Stimulated activated CD8-positive, alpha-beta memory T cell treated with anti-CD3 and anti-CD28 coated beads, Interleukin-4, amount 100 ng/mL, for 48 hours (primary cell): Measurements from ENCODE around the gene ATP6AP1.

Experiments
- DNase-seq: peaks from one replicate; pipeline ENCODE4 v3.0.0-alpha.2; 2020

Gene ATP6AP1

GRCh38 chrX:154473683-154474082 lies 45.2 kb downstream of the ATP6AP1 start:
- no peak for DNase-seq

GRCh38 chrX:154476821-154477220 lies 48.3 kb downstream of the ATP6AP1 start:
- DNase-seq: no peak

DNA sequence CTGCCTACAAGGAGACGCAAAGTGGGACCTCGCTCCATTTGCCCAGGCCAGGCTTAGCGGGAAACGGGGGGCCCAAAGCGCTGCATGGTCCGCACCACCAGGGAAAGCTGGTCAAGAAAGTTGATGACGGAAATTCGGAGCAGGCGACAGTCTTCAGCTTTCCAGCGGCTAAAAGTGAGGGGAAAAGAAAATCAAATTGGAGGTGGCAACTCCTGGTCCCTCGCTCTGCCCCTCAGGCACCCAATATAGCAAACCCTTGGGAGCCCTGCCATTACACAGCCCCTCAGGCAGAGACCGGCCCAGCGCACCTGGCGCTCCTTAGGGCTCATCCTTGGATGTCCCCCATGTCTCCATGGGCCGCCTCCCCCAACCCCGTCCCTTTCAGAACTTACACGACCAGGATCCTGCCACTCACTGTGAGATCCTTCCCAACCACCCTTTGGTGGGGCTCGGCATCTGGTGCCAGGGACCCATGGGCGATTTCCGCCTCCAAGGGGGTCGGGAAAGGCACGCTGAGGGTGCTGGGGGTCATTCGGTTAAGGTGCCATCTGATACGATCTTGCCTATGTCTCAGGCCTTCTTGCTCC lies 49.5 kb downstream of the ATP6AP1 start:
- DNase-seq: no peak

DNA sequence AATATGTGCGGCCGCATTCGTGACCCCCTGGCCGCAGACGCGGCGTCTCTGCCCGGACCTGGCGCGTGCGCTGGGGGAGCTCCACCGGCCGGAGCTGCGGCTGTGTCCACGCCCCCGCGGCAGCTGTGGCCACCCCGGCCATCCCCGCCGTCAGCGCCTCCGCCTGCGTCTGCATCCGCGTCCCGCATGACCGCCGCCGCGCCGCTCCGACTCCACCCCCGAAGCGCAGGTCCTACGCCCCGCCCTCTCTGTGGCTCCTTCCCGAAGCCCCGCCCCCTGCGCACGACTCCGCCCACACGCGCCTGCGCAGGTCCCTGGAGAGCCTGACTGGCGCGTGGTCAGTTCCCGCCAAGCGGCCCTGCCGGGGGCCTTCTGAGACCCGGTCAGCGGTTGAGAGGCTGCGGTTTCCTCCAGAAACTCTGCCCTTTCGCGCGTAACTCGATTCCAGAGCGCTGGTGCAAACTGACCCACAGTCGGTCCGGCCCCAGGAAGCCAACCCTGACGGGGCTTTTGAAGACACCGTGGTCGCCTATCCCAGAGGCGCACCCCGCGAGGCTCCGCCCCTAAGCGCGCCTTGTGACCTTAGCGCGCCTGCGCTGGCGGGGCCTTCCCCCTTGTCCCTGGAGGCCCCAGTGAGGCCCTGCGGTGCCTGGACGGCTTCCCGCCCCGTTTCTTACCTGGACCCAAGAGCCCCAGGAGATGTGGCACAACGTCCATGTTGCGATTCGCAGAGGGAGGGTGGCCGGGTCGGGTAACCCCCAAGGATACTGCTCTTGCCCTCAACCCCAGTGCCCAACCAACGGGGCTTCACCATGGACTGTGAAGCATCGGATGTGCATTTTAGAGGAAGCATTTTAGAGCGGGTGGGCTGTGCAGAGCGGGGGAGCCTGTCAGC lies 50.5 kb downstream of the ATP6AP1 start, which contains the start of gene LAGE3:
Gene LAGE3, minus strand, starts transcription at position 554 of the 895 bp plus-strand sequence. Its CDS starts 366 bp downstream, at position 188.
- DNase-seq: peak; percentile 96

GRCh38 chrX:154481195-154481594 lies 52.7 kb downstream of the ATP6AP1 start:
- DNase-seq: no peak

- no peak for DNase-seq
Measured at GRCh38 chrX:154481911-154482601, 53.6 kb downstream of the ATP6AP1 start.

DNA sequence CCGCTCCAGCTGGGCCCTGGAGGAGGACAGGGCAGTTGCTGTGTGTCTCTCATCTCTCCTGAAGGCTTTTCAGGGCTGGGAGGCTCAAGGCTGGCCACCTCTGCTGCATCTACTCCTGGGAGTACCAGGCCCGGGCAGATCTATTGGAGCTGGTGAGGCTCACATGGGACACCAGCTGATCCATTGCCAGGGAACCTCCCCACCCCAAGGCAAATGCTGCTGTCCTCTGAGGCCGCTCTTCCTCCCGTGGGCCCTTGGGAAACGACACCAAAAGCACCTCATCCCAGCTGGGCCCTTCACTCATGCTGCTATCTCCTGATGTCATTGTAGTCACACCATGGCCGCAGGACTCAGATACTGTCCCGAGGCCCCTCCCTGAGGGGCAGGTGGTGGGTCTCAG lies 54.3 kb downstream of the ATP6AP1 start:
- DNase-seq: no peak

GRCh38 chrX:154483325-154483724 lies 54.8 kb downstream of the ATP6AP1 start:
- DNase-seq: no peak

GRCh38 chrX:154484255-154485149 lies 56.0 kb downstream of the ATP6AP1 start:
- DNase-seq: no peak

- DNase-seq: no peak
Measured at GRCh38 chrX:154485150-154486051, 56.9 kb downstream of the ATP6AP1 start.

DNA sequence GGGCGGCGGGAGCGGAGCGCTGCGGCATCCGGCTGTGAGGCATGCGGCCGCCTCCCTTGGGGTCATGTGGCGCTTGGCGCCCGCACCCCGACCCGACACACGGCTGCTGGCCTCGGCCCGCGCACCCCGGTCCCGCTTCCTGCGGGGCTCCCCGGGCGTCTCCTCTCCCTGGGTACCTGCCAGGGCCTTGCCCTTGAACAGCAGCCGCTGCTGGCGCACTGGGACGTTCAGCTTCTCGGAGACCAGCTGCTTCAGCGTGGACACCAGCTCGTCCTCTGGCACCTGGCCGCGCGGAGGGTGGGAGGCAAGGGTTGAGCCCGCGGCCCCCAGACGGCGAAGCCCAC lies 57.5 kb downstream of the ATP6AP1 start:
- DNase-seq: peak; percentile 44
